Sigmoid colon (tissue), 4 donors: ENCODE data around the gene TBC1D9B.

ENCODE experiments used
- EP300 ChIP-seq, 4 donors: sonication (generic); formaldehyde crosslinking; IDR thresholded peaks; one replicate each; pipeline ENCODE4 v1.6.1; 2017; ENCODE audit warnings: antibody characterized with exemption in 4 of 4
- POLR2A ChIP-seq, 2 donors: fragments of 450-650 bp; IDR thresholded peaks; one replicate each; pipeline ENCODE4 v1.6.1; 2016; ENCODE audit warnings: antibody characterized with exemption in 2 of 2, mild to moderate bottlenecking in 2 of 2, moderate library complexity in 2 of 2
- POLR2AphosphoS5 ChIP-seq, 4 donors: sonication (generic); formaldehyde crosslinking; IDR thresholded peaks; one replicate each; pipeline ENCODE4 v1.6.1; 2017; ENCODE audit warnings: antibody characterized with exemption in 4 of 4
- TF ChIP-seq, protein P1 (sequence below), 4 experiments: fragments of 450-650 bp in 3 of 4; fragments of 200-600 bp in 1 of 4; IDR thresholded peaks; one replicate each; pipeline ENCODE4 v1.5.1; 2016 to 2019; ENCODE audit warnings: antibody characterized with exemption in 4 of 4, mild to moderate bottlenecking in 3 of 4, moderate library complexity in 2 of 4

DNA sequence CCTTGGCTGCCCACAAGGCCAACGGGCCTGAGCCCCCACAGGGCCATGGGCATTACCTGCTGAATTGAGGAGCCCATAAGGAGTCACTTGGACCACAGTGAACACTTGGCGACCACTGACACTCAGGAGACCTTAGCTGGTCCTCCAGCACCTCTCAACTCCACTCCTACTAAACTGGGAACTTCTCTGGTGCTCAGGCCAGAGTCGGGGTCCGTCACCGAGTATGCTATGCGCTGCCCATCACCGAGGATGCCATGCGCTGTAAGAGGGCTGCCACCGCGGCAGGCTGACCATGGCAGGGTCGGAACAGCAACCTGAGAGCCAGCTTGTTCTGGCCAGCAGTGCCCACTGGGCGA, 87.6 kb downstream of the TBC1D9B start:
- TF ChIP-seq, protein P1, sequence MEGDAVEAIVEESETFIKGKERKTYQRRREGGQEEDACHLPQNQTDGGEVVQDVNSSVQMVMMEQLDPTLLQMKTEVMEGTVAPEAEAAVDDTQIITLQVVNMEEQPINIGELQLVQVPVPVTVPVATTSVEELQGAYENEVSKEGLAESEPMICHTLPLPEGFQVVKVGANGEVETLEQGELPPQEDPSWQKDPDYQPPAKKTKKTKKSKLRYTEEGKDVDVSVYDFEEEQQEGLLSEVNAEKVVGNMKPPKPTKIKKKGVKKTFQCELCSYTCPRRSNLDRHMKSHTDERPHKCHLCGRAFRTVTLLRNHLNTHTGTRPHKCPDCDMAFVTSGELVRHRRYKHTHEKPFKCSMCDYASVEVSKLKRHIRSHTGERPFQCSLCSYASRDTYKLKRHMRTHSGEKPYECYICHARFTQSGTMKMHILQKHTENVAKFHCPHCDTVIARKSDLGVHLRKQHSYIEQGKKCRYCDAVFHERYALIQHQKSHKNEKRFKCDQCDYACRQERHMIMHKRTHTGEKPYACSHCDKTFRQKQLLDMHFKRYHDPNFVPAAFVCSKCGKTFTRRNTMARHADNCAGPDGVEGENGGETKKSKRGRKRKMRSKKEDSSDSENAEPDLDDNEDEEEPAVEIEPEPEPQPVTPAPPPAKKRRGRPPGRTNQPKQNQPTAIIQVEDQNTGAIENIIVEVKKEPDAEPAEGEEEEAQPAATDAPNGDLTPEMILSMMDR (IDR thresholded peaks at IDR 0.05): no peak
- TF ChIP-seq EP300 (IDR thresholded peaks at IDR 0.05): no peak
- TF ChIP-seq POLR2A (IDR thresholded peaks at IDR 0.05): no peak
- TF ChIP-seq POLR2AphosphoS5 (IDR thresholded peaks at IDR 0.05): no peak
